Measurements from ENCODE around the gene NDEL1. TPM values are rescaled to one million over a fixed set of nuclear protein-coding genes. Genes with fewer than 3 reads are reported as not detected.

The NDEL1 gene
- total RNA-seq, 1 donor from 2014 or later: 30.5 TPM

DNA sequence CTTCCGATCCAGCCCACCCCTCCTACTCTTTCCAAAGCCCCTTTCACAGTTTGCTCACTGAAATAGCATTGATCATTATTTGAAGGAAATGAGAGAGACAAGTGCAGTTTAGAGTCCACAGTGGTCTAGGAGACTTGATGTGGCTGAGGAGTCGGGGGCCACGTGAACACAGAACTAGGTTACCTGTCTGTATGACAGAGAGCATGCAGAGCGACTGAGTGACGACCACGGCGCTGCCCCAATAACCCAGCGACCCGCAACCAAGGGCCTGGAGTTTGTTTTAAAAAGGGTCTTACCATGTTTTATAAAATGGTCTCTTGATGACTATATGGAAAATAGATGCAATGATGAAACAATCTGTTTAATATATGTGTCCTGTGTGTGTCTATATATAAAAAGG, 39.5 kb downstream of the NDEL1 start:
- H3K9me3 Mint-ChIP-seq (ENCODE audit: low read depth): no peaks in the 10 kb centered on the region
- peaks cover 39% of the 10 kb centered on the region for H3K36me3 Mint-ChIP-seq (ENCODE audit: insufficient read depth)
- H3K4me1 Mint-ChIP-seq (ENCODE audit: low read depth): no peaks in the 10 kb centered on the region
- H3K27ac Mint-ChIP-seq: no peak overlapping the region
- H3K27me3 Mint-ChIP-seq: no peaks in the 10 kb centered on the region
- TF ChIP-seq, protein P1, sequence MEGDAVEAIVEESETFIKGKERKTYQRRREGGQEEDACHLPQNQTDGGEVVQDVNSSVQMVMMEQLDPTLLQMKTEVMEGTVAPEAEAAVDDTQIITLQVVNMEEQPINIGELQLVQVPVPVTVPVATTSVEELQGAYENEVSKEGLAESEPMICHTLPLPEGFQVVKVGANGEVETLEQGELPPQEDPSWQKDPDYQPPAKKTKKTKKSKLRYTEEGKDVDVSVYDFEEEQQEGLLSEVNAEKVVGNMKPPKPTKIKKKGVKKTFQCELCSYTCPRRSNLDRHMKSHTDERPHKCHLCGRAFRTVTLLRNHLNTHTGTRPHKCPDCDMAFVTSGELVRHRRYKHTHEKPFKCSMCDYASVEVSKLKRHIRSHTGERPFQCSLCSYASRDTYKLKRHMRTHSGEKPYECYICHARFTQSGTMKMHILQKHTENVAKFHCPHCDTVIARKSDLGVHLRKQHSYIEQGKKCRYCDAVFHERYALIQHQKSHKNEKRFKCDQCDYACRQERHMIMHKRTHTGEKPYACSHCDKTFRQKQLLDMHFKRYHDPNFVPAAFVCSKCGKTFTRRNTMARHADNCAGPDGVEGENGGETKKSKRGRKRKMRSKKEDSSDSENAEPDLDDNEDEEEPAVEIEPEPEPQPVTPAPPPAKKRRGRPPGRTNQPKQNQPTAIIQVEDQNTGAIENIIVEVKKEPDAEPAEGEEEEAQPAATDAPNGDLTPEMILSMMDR (IDR thresholded peaks at IDR 0.05; ENCODE audit: unreplicated experiment): no peak
- no peak for DNase-seq (ENCODE audit: low spot score, unreplicated experiment)
- no peak overlapping the region for H3K4me3 Mint-ChIP-seq (ENCODE audit: low read depth)

DNA sequence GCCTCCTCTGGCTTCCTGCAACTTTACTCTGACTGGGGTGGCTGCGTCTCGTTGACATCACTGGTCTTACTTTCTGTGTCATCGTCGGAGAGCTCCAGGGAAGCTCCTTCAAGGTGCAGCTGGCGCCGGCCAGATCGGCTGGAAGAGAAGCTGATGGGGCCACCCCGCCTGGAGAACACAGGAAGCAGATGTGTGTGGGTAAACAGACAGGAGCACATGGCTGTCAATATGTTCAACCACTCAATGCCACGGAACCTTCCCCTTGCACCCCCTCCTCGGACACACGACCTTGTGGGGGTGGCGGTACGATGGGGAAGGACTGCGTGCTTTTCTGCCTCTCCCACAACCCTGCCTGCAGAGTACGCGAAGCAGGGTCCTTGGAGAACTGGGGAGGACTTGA, 40.1 kb downstream of the NDEL1 start:
- TF ChIP-seq, protein P1 (IDR thresholded peaks at IDR 0.05; ENCODE audit: unreplicated experiment): no peak
- DNase-seq (ENCODE audit: low spot score, unreplicated experiment): no peak

DNA sequence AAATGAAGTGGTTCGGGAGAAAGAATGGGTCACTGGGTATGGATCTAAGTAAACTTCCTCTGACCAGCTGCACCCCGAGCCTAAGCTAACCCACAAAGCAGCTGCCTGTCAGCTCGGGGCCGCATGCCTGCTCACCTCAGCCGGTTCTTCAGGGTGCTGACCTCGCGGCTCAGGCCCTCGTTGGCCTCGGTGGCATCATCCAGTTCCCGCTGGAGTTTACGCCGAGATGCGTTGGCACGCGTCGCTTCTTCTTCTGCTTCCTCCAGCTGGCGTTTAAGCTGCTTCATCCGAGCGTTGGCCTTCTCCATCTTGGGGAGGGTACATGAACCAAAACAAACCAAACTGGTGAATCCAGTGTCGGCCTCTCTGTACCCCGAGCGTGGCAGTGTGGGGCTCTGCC, 41.1 kb downstream of the NDEL1 start:
- DNase-seq (ENCODE audit: low spot score, unreplicated experiment): no peak
- no peak overlapping the region for H3K27ac Mint-ChIP-seq
- peaks cover 42% of the 10 kb centered on the region for H3K36me3 Mint-ChIP-seq (ENCODE audit: insufficient read depth)
- H3K4me3 Mint-ChIP-seq (ENCODE audit: low read depth): no peak overlapping the region
- H3K27me3 Mint-ChIP-seq: no peaks in the 10 kb centered on the region
- H3K4me1 Mint-ChIP-seq (ENCODE audit: low read depth): no peaks in the 10 kb centered on the region
- no peaks in the 10 kb centered on the region for H3K9me3 Mint-ChIP-seq (ENCODE audit: low read depth)
- TF ChIP-seq, protein P1 (IDR thresholded peaks at IDR 0.05; ENCODE audit: unreplicated experiment): no peak

More for the DNA sequence above, 40.1 kb downstream of the NDEL1 start:
- Mint-ChIP-seq H3K9me3 (ENCODE audit: low read depth) (no peaks in the 10 kb centered on the region), H3K36me3 (ENCODE audit: insufficient read depth) (peaks cover 42% of the 10 kb centered on the region), H3K4me1 (ENCODE audit: low read depth) (no peaks in the 10 kb centered on the region), H3K27me3 (no peaks in the 10 kb centered on the region), H3K4me3 (ENCODE audit: low read depth) (no peak overlapping the region), H3K27ac (no peak overlapping the region)

DNA sequence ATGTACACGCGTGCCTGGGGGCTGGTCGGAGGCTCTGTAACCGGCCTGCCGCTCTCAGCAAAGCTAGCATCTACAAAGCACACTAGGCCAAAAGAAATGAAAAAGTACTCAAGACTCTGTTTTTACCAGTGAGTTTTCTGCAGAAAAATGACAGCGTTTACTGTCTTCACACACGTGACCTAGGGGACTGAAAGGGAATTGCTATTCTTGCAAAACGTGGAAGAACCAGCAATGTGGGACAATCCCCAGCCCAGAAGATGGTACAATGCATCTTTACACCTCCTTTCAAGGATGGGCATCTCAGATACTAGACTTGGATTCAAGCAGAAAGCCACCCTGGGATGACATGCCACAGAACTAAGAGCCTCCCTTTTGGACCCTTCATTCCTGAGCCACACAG, 41.5 kb downstream of the NDEL1 start:
- H3K4me1 Mint-ChIP-seq (ENCODE audit: low read depth): no peaks in the 10 kb centered on the region
- no peaks in the 10 kb centered on the region for H3K9me3 Mint-ChIP-seq (ENCODE audit: low read depth)
- H3K27me3 Mint-ChIP-seq: no peaks in the 10 kb centered on the region
- TF ChIP-seq, protein P1 (IDR thresholded peaks at IDR 0.05; ENCODE audit: unreplicated experiment): no peak
- DNase-seq (ENCODE audit: low spot score, unreplicated experiment): no peak
- no peak overlapping the region for H3K27ac Mint-ChIP-seq
- no peak overlapping the region for H3K4me3 Mint-ChIP-seq (ENCODE audit: low read depth)
- peaks cover 42% of the 10 kb centered on the region for H3K36me3 Mint-ChIP-seq (ENCODE audit: insufficient read depth)

DNA sequence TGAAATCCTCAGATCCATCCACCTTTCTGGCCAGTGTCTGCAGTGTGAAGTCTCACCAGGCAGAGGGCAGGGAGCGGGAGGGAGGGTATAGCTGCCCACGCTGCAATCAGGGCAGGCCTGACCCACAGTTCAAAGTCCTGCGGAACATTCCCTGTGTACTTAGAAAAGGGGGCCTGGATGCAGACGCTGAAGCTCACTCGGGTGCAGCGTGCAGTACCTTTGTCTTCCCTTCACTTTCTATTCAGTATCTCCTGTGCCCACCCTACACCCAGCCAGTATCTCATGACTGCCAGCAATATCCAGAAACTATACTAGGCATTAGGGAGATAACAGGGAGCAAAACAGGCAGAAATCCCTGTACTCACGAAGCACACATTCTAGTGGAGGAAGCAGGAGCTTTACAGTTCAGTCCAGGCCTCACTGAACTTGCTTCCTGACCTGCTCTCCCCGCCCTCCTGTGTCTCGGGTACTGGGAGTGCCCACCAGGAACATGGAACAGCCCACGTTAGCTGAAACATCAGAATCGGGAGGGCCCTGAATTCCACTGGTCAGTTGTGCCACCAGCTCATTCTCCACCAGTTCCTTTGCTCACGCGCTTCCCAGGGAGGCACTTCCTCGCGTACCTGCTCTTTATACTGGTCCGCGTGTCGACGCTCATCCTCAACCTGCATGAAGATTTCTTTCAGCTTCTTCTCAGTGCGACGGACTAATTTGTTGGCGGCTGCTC, 42.2 kb downstream of the NDEL1 start:
- TF ChIP-seq, protein P1 (IDR thresholded peaks at IDR 0.05; ENCODE audit: unreplicated experiment): no peak

More for the DNA sequence above, 42.2 kb downstream of the NDEL1 start:
- Mint-ChIP-seq H3K4me3 (ENCODE audit: low read depth) (no peak overlapping the region), H3K27me3 (no peaks in the 10 kb centered on the region), H3K36me3 (ENCODE audit: insufficient read depth) (peaks cover 42% of the 10 kb centered on the region), H3K27ac (peak overlapping the region; percentile 33), H3K4me1 (ENCODE audit: low read depth) (no peaks in the 10 kb centered on the region), H3K9me3 (ENCODE audit: low read depth) (no peaks in the 10 kb centered on the region)
- DNase-seq (ENCODE audit: low spot score, unreplicated experiment): no peak
